Nephron progenitor cell (in vitro differentiated cells): ENCODE data around the gene SMYD1.
A peak's percentile ranks its signal among the peaks of the same experiment; 100 is the strongest.

Experiments used
- DNase-seq: peaks from one replicate; pipeline ENCODE4 v3.0.0; 2021
- H3K27ac Mint-ChIP-seq: 2 replicates; pipeline ENCODE4 v1.8.0; 2021; ENCODE audit warnings: mild to moderate bottlenecking, moderate library complexity, mixed read lengths
- H3K27me3 Mint-ChIP-seq: 2 replicates; pipeline ENCODE4 v1.8.0; 2021; ENCODE audit warnings: mild to moderate bottlenecking, low read depth, mixed read lengths; ENCODE audit not compliant: poor library complexity
- H3K36me3 Mint-ChIP-seq: 2 replicates; pipeline ENCODE4 v1.8.0; 2021; ENCODE audit warnings: low read depth, mixed read lengths
- H3K4me1 Mint-ChIP-seq: 2 replicates; pipeline ENCODE4 v1.8.0; 2021; ENCODE audit warnings: mixed read lengths
- H3K4me3 Mint-ChIP-seq: 2 replicates; pipeline ENCODE4 v1.8.0; 2021; ENCODE audit warnings: mild to moderate bottlenecking, moderate library complexity, mixed read lengths
- H3K9me3 Mint-ChIP-seq: 2 replicates; pipeline ENCODE4 v1.8.0; 2021; ENCODE audit warnings: mild to moderate bottlenecking, moderate library complexity, mixed read lengths
- TF ChIP-seq, protein P1 (sequence below): fragments of 200-600 bp; sonication (generic); IDR thresholded peaks from 2 replicates; pipeline ENCODE4 v1.5.0; 2021; ENCODE audit warnings: antibody characterized with exemption

The SMYD1 gene

DNA sequence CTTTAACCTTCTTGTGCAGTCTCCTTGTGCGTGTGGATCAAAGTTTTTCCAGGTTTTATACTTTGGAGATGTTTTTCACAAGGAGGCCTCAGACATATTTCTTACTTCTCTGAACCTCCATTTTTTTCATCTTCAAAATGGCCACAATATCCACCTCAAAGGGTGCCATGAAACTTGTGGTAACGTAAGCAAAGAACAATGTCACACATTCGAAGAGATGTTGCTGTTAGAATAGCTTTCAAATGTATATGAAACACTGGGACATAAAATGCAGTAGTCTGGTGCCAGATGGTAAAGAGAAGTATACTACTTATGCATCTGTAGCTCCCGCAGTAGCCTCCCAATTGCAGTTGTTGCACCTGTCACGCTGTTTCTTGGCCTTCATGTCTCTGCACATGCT lies 9.4 kb upstream of the SMYD1 start:
- no peak overlapping the region for H3K27ac Mint-ChIP-seq
- H3K27me3 Mint-ChIP-seq, result peaks cover 12% of the 10 kb centered on the region
- peaks cover 6% of the 10 kb centered on the region for H3K36me3 Mint-ChIP-seq
- no peaks in the 10 kb centered on the region for H3K9me3 Mint-ChIP-seq
- peaks cover 40% of the 10 kb centered on the region for H3K4me1 Mint-ChIP-seq
- DNase-seq, result no peak
- TF ChIP-seq, protein P1, sequence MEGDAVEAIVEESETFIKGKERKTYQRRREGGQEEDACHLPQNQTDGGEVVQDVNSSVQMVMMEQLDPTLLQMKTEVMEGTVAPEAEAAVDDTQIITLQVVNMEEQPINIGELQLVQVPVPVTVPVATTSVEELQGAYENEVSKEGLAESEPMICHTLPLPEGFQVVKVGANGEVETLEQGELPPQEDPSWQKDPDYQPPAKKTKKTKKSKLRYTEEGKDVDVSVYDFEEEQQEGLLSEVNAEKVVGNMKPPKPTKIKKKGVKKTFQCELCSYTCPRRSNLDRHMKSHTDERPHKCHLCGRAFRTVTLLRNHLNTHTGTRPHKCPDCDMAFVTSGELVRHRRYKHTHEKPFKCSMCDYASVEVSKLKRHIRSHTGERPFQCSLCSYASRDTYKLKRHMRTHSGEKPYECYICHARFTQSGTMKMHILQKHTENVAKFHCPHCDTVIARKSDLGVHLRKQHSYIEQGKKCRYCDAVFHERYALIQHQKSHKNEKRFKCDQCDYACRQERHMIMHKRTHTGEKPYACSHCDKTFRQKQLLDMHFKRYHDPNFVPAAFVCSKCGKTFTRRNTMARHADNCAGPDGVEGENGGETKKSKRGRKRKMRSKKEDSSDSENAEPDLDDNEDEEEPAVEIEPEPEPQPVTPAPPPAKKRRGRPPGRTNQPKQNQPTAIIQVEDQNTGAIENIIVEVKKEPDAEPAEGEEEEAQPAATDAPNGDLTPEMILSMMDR, result no peak
- H3K4me3 Mint-ChIP-seq, result no peak overlapping the region

DNA sequence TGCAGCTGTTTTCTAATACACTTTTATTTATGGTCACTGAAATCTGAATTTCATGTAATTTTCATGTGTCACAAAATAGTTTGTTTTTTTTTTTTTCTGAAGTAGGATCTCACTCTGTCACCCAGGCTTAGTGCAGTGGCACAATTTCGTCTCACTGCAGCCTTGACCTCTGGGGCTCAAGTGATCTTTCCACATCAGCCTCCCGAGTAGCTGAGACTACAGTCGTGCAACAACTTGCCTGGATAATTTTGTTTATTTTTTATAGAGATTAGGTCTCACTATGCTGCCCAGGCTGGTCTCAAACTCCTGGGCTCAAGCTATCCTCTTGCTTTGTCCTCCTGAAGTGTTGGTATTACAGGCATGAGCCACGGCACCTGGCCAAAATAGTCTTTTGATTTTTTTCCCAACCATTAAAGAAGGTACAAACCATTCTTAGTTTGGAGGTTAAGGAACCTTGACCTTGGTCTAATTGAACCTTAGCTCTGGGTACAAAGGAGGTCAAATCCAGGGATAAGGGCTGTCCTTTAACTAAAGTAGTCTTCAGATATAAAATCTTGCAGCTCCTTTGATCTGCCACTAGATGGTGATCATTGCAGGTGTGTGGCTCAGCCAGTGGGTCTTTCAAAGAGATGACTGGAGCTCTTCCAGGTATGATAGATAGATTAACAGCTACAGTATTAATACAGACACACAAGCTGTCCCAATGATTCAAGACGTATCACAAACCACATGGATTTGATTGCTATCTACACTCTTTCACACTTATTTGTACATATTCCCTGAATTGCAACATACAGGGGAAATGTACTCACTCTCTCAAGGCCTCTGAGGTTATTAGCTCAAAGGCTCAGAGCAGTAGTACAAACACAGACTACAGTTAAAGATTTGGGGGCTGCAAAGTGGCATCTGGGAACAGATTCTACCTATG lies 7.4 kb upstream of the SMYD1 start:
- peak; percentile 16 for DNase-seq
- Mint-ChIP-seq H3K9me3 (no peaks in the 10 kb centered on the region), H3K4me1 (peaks cover 20% of the 10 kb centered on the region), H3K27ac (no peak overlapping the region), H3K4me3 (no peak overlapping the region), H3K36me3 (no peaks in the 10 kb centered on the region), H3K27me3 (peaks cover 12% of the 10 kb centered on the region)
- TF ChIP-seq, protein P1, result peak; percentile 75

DNA sequence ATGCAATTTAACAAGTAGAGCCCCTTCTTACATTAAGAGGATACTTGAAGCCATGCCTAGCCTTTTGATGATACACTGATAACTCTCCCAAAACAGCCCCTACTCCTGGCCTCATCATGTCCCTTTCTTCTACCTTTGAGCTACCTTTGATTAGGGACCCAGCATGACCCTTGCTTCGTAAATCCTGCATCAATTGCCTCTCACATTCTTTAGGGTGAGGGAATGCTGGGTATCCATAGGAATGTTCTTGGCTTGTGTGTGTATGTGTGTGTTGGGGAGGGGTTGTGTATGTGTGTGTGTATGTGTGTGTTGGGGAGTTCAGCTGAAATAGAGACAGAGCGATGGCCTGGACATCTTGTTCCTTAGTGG lies 6.7 kb upstream of the SMYD1 start:
- DNase-seq, result no peak

DNA sequence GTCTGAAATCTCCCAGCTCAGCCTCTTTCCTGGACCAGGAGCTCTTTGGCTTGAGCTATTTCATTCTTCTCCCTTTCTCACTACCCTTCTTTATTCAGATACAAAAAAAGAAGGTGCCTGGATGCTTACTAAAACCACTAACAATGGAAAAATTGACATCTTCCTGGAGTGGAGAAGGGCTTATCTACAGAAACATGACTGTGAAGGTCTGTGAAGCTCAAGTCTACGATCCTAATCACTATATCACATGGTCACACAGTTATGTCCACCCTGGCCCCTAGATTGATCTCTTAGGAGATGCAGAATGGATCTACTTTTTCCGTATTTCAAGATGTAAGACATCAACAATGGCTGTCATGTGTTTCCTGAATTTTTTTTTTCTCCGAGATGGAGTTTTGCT lies 6.3 kb upstream of the SMYD1 start:
- H3K4me1 Mint-ChIP-seq, result peaks cover 17% of the 10 kb centered on the region
- no peak overlapping the region for H3K4me3 Mint-ChIP-seq
- H3K36me3 Mint-ChIP-seq, result no peaks in the 10 kb centered on the region
- H3K27ac Mint-ChIP-seq, result no peak overlapping the region
- DNase-seq, result no peak
- TF ChIP-seq, protein P1, result no peak
- H3K9me3 Mint-ChIP-seq, result no peaks in the 10 kb centered on the region
- H3K27me3 Mint-ChIP-seq, result peaks cover 9% of the 10 kb centered on the region

More for the DNA sequence above, 6.7 kb upstream of the SMYD1 start:
- Mint-ChIP-seq H3K36me3 (no peaks in the 10 kb centered on the region), H3K4me1 (peaks cover 17% of the 10 kb centered on the region), H3K4me3 (no peak overlapping the region), H3K9me3 (no peaks in the 10 kb centered on the region), H3K27ac (no peak overlapping the region), H3K27me3 (peaks cover 10% of the 10 kb centered on the region)
- TF ChIP-seq, protein P1, result no peak

DNA sequence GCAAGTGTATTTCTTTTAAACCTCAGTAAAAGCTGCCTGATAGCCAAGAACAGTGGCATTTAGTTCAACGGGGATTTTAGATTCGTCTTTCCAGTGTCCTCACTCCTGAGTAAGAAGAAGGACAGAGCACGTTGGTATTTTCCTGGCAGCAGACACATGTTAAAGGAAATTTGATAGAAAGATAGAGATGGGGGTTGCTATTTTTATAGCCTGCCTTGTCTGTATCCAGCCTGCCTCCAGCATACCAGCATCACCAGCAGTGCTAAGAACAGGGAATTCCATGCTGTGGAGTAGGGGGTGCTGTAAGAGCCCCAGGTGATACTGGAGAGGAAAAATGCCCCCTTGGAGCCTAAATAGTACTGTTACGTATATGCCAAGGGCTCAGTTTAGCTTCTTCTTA lies 1.1 kb upstream of the SMYD1 start:
- TF ChIP-seq, protein P1, result no peak
- no peaks in the 10 kb centered on the region for H3K9me3 Mint-ChIP-seq
- DNase-seq, result no peak
- peaks cover 29% of the 10 kb centered on the region for H3K4me1 Mint-ChIP-seq
- peaks cover 7% of the 10 kb centered on the region for H3K27me3 Mint-ChIP-seq
- H3K4me3 Mint-ChIP-seq, result no peak overlapping the region
- no peak overlapping the region for H3K27ac Mint-ChIP-seq
- H3K36me3 Mint-ChIP-seq, result no peaks in the 10 kb centered on the region

DNA sequence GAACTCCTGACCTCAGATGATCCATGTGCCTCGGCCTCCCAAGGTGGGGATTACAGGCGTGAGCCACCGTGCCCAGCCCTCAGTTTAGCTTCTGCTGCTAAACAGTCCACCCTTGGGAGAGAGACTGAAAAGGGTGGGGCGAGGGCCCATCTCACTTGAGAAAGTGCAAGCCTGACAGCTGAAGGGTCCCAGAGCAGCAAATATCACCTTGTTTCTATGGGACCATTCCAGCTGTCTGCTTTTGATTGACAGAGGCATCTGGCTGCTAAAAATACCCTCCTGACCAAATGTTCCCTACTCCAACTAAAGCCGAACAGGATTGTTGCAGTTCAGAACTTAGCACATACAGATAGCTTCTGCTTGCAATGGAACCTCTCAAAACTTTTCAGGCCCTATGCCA lies 436 bp upstream of the SMYD1 start:
- H3K9me3 Mint-ChIP-seq, result no peaks in the 10 kb centered on the region

More for the DNA sequence above, 436 bp upstream of the SMYD1 start:
- Mint-ChIP-seq H3K27ac (no peak overlapping the region), H3K4me3 (no peak overlapping the region), H3K4me1 (peaks cover 31% of the 10 kb centered on the region), H3K27me3 (peaks cover 7% of the 10 kb centered on the region), H3K36me3 (no peaks in the 10 kb centered on the region)
- TF ChIP-seq, protein P1, result no peak
- DNase-seq, result no peak
